Vagina (tissue), 2 donors: ENCODE results near the gene PDCD1LG2. TPM values are rescaled to one million over a fixed set of nuclear protein-coding genes. Genes with fewer than 3 reads are reported as not detected.

Experiments
- DNase-seq, 2 donors: peaks; one replicate each; pipeline ENCODE4 v3.0.0-alpha.2; 2017; ENCODE audit errors: extremely low spot score in 2 of 2
- H3K27ac ChIP-seq: fragments of 200-600 bp; sonication (generic); one replicate; pipeline ENCODE4 v1.5.1; 2019
- H3K27me3 ChIP-seq: fragments of 200-600 bp; sonication (generic); one replicate; pipeline ENCODE4 v1.5.1; 2019
- H3K36me3 ChIP-seq, 2 donors: fragments of 200-600 bp; sonication (generic); one replicate each; pipeline ENCODE4 v1.5.1; 2017 to 2019
- H3K4me1 ChIP-seq: fragments of 200-600 bp; sonication (generic); one replicate; pipeline ENCODE4 v1.5.1; 2019
- H3K4me3 ChIP-seq, 2 donors: fragments of 200-600 bp; sonication (generic); 1 replicate in 1 of 2; 2 replicates in 1 of 2; pipeline ENCODE4 v1.5.1; 2016 to 2019
- H3K9me3 ChIP-seq: fragments of 200-600 bp; sonication (generic); one replicate; pipeline ENCODE4 v1.5.1; 2019
- POLR2A ChIP-seq, 2 donors: fragments of 450-650 bp; IDR thresholded peaks; one replicate each; pipeline ENCODE4 v1.6.1; 2017; ENCODE audit warnings: antibody characterized with exemption in 2 of 2, mild to moderate bottlenecking in 2 of 2, moderate library complexity in 2 of 2
- POLR2AphosphoS5 ChIP-seq, 2 donors: sonication (generic); formaldehyde crosslinking; IDR thresholded peaks; one replicate each; pipeline ENCODE4 v1.9.0; 2017; ENCODE audit warnings: antibody characterized with exemption in 2 of 2, mild to moderate bottlenecking in 2 of 2, low read depth in 1 of 2; ENCODE audit not compliant: insufficient read depth in 1 of 2
- intact Hi-C: fragments of 100-400 bp; cut with DNase I; formaldehyde crosslinking; loops from one replicate; pipeline ENCODE4 v1.15.1; 2023
- total RNA-seq: library from RNA; depleted of rRNA; stranded (reverse); fragments of >200 nt; gene quantifications from one replicate; pipeline ENCODE4 v1.2.3, GENCODE V29; 2016
- TF ChIP-seq, protein P1 (sequence below), 3 experiments: fragments of 450-650 bp in 2 of 3; fragments of 200-600 bp in 1 of 3; sonication (generic) in 1 of 3; IDR thresholded peaks; one replicate each; pipeline ENCODE4 v1.5.1; 2017 to 2019; ENCODE audit warnings: antibody characterized with exemption in 3 of 3, mild to moderate bottlenecking in 2 of 3, moderate library complexity in 2 of 3

Gene PDCD1LG2
- total RNA-seq, 1 donor from 2014 or later: 1.2 TPM

GRCh38 chr9:5574097-5574496, 63.8 kb downstream of the PDCD1LG2 start:
- Histone ChIP-seq H3K4me1 (no peaks in the 10 kb centered on the region), H3K4me3 (no peak overlapping the region), H3K9me3 (no peaks in the 10 kb centered on the region), H3K27ac (no peak overlapping the region), H3K36me3 (no peaks in the 10 kb centered on the region), H3K27me3 (no peaks in the 10 kb centered on the region)
- TF ChIP-seq, protein P1, sequence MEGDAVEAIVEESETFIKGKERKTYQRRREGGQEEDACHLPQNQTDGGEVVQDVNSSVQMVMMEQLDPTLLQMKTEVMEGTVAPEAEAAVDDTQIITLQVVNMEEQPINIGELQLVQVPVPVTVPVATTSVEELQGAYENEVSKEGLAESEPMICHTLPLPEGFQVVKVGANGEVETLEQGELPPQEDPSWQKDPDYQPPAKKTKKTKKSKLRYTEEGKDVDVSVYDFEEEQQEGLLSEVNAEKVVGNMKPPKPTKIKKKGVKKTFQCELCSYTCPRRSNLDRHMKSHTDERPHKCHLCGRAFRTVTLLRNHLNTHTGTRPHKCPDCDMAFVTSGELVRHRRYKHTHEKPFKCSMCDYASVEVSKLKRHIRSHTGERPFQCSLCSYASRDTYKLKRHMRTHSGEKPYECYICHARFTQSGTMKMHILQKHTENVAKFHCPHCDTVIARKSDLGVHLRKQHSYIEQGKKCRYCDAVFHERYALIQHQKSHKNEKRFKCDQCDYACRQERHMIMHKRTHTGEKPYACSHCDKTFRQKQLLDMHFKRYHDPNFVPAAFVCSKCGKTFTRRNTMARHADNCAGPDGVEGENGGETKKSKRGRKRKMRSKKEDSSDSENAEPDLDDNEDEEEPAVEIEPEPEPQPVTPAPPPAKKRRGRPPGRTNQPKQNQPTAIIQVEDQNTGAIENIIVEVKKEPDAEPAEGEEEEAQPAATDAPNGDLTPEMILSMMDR (IDR thresholded peaks at IDR 0.05): no peak
- no peak for TF ChIP-seq POLR2AphosphoS5 (IDR thresholded peaks at IDR 0.05; ENCODE audit: insufficient read depth in 1 of 2, low read depth in 1 of 2)
- TF ChIP-seq POLR2A (IDR thresholded peaks at IDR 0.05): no peak
- intact Hi-C loops: no loop called here
- DNase-seq: no peak

GRCh38 chr9:5575000-5575399, 64.7 kb downstream of the PDCD1LG2 start:
- no peak for DNase-seq
- H3K36me3 ChIP-seq: no peaks in the 10 kb centered on the region
- intact Hi-C loops: no loop called here
- TF ChIP-seq, protein P1 (IDR thresholded peaks at IDR 0.05): no peak
- no peak for TF ChIP-seq POLR2AphosphoS5 (IDR thresholded peaks at IDR 0.05; ENCODE audit: insufficient read depth in 1 of 2, low read depth in 1 of 2)
- TF ChIP-seq POLR2A (IDR thresholded peaks at IDR 0.05): no peak
- H3K4me1 ChIP-seq: no peaks in the 10 kb centered on the region
- H3K4me3 ChIP-seq: no peak overlapping the region
- H3K9me3 ChIP-seq: no peaks in the 10 kb centered on the region
- H3K27ac ChIP-seq: no peak overlapping the region
- H3K27me3 ChIP-seq: no peaks in the 10 kb centered on the region

- no peak overlapping the region for H3K4me3 ChIP-seq
- TF ChIP-seq POLR2AphosphoS5 (IDR thresholded peaks at IDR 0.05; ENCODE audit: insufficient read depth in 1 of 2, low read depth in 1 of 2) (no peak), POLR2A (IDR thresholded peaks at IDR 0.05) (no peak)
- TF ChIP-seq, protein P1 (IDR thresholded peaks at IDR 0.05): no peak
- H3K27me3 ChIP-seq: no peaks in the 10 kb centered on the region
- no peaks in the 10 kb centered on the region for H3K9me3 ChIP-seq
- H3K4me1 ChIP-seq: no peaks in the 10 kb centered on the region
- no peaks in the 10 kb centered on the region for H3K36me3 ChIP-seq
- no peak overlapping the region for H3K27ac ChIP-seq
- DNase-seq: no peak
- intact Hi-C loops: no loop called here
Observed at GRCh38 chr9:5577225-5577624, 66.9 kb downstream of the PDCD1LG2 start.

- no peak for DNase-seq
- Histone ChIP-seq H3K27ac (no peak overlapping the region), H3K4me3 (no peak overlapping the region), H3K27me3 (no peaks in the 10 kb centered on the region), H3K9me3 (no peaks in the 10 kb centered on the region), H3K4me1 (no peaks in the 10 kb centered on the region), H3K36me3 (no peaks in the 10 kb centered on the region)
- intact Hi-C loops: no loop called here
- TF ChIP-seq, protein P1 (IDR thresholded peaks at IDR 0.05): no peak
- TF ChIP-seq POLR2A (IDR thresholded peaks at IDR 0.05): no peak
- no peak for TF ChIP-seq POLR2AphosphoS5 (IDR thresholded peaks at IDR 0.05; ENCODE audit: insufficient read depth in 1 of 2, low read depth in 1 of 2)
Observed at GRCh38 chr9:5578018-5578697, 67.8 kb downstream of the PDCD1LG2 start.

DNA sequence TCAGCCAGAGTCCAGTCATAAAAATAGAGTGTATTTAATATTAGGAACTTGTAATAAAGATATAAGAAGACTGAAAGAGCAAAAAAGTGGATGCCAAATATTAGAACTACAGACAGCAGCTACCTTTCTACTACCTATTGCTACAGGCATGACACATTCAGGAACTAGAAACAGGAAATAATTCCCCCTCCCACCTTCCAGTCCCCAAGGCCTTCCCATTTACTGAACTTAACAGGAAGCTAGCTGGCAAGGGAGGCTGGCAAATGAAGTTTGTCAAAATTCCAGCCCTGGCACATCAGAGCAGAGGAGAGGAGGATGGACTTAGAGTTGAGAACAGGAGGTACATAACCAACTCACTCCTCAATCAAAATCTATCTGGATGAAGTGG, 68.4 kb downstream of the PDCD1LG2 start:
- no peaks in the 10 kb centered on the region for H3K36me3 ChIP-seq
- H3K4me1 ChIP-seq: no peaks in the 10 kb centered on the region
- DNase-seq: no peak
- H3K27me3 ChIP-seq: no peaks in the 10 kb centered on the region
- no peaks in the 10 kb centered on the region for H3K9me3 ChIP-seq
- no peak overlapping the region for H3K4me3 ChIP-seq
- H3K27ac ChIP-seq: no peak overlapping the region
- intact Hi-C loops: no loop called here
- no peak for TF ChIP-seq POLR2AphosphoS5 (IDR thresholded peaks at IDR 0.05; ENCODE audit: insufficient read depth in 1 of 2, low read depth in 1 of 2)
- TF ChIP-seq, protein P1 (IDR thresholded peaks at IDR 0.05): no peak
